Karpas-422 (cell line): ENCODE measurements around the gene RPL10. TPM values are rescaled to one million over a fixed set of nuclear protein-coding genes. Genes with fewer than 3 reads are reported as not detected.
A peak's percentile ranks its signal among the peaks of the same experiment; 100 is the strongest.

ENCODE experiments used
- DNase-seq: peaks from one replicate; pipeline ENCODE4 v3.0.0-alpha.2; 2015
- H2AFZ ChIP-seq: fragments of 200-600 bp; sonication (generic); 2 replicates; pipeline ENCODE4 v1.6.1; 2014; ENCODE audit warnings: antibody characterized with exemption, low read length, mixed read lengths
- H3K27ac ChIP-seq: fragments of 200-600 bp; sonication (generic); 2 replicates; pipeline ENCODE4 v1.5.1; 2014; ENCODE audit warnings: mild to moderate bottlenecking, low read length, moderate library complexity
- H3K27me3 ChIP-seq: fragments of 200-600 bp; sonication (generic); 2 replicates; pipeline ENCODE4 v1.6.1; 2014; ENCODE audit warnings: low read length, mixed read lengths
- H3K36me3 ChIP-seq: fragments of 200-600 bp; sonication (generic); 2 replicates; pipeline ENCODE4 v1.6.1; 2014; ENCODE audit warnings: low read length, mixed read lengths; ENCODE audit not compliant: insufficient read depth
- H3K4me1 ChIP-seq: fragments of 200-600 bp; sonication (generic); 2 replicates; pipeline ENCODE4 v1.6.1; 2014; ENCODE audit warnings: mild to moderate bottlenecking, low read length, mixed read lengths
- H3K4me2 ChIP-seq: fragments of 200-600 bp; sonication (generic); 2 replicates; pipeline ENCODE4 v1.6.1; 2014; ENCODE audit warnings: low read length, low read depth, mild to moderate bottlenecking; ENCODE audit not compliant: poor library complexity, severe bottlenecking
- H3K4me3 ChIP-seq: fragments of 200-600 bp; sonication (generic); 2 replicates; pipeline ENCODE4 v1.5.1; 2014; ENCODE audit warnings: mild to moderate bottlenecking, antibody characterized with exemption, low read length, mixed read lengths
- H3K79me2 ChIP-seq: fragments of 200-600 bp; sonication (generic); 2 replicates; pipeline ENCODE4 v1.6.1; 2014; ENCODE audit warnings: mild to moderate bottlenecking, low read length, mixed read lengths
- H3K9ac ChIP-seq: fragments of 200-600 bp; sonication (generic); 2 replicates; pipeline ENCODE4 v1.6.0; 2014; ENCODE audit warnings: low read length
- H3K9me2 ChIP-seq: fragments of 200-600 bp; sonication (generic), shearing (Covaris generic); replicated peaks from 2 replicates; pipeline ENCODE4 v1.6.0; 2014; ENCODE audit warnings: mild to moderate bottlenecking, low read length, moderate library complexity; ENCODE audit not compliant: insufficient read depth
- H3K9me3 ChIP-seq: fragments of 300-700, 200-600 bp; sonication (generic); 2 replicates; pipeline ENCODE4 v1.6.1; 2014; ENCODE audit warnings: low read length, mixed read lengths
- H4K20me1 ChIP-seq: fragments of 200-600 bp; sonication (generic); 2 replicates; pipeline ENCODE4 v1.6.1; 2014; ENCODE audit warnings: mild to moderate bottlenecking, antibody characterized with exemption, low read length, low read depth; ENCODE audit not compliant: insufficient read depth
- total RNA-seq: library from RNA; depleted of rRNA; stranded (reverse); fragments of >200 nt; shearing (Covaris generic); gene quantifications from 2 replicates; pipeline ENCODE4 v1.2.3, GENCODE V29; 2014; ENCODE audit warnings: low replicate concordance

The RPL10 gene
- total RNA-seq, 1 experiment from 2014 or later = 4,432 TPM

GRCh38 chrX:154404625-154405192 is 6.5 kb downstream of the RPL10 start:
- Histone ChIP-seq H4K20me1 (no peaks in the 10 kb centered on the region), H3K9me2 (no peaks in the 10 kb centered on the region), H3K36me3 (peaks cover 5% of the 10 kb centered on the region), H3K27ac (no peak overlapping the region), H3K4me3 (no peak overlapping the region), H3K9me3 (no peaks in the 10 kb centered on the region), H3K9ac (no peak overlapping the region), H3K27me3 (no peaks in the 10 kb centered on the region), H3K4me1 (peaks cover 3% of the 10 kb centered on the region), H2AFZ (no peak overlapping the region), H3K79me2 (no peaks in the 10 kb centered on the region), H3K4me2 (no peak overlapping the region)
- DNase-seq = no peak

- H3K36me3 ChIP-seq = no peaks in the 10 kb centered on the region
- H3K4me3 ChIP-seq = no peak overlapping the region
- peaks cover 11% of the 10 kb centered on the region for H3K4me1 ChIP-seq
- no peaks in the 10 kb centered on the region for H3K27me3 ChIP-seq
- H3K9ac ChIP-seq = no peak overlapping the region
- no peak overlapping the region for H3K27ac ChIP-seq
- DNase-seq = no peak
- no peaks in the 10 kb centered on the region for H3K9me2 ChIP-seq
- peaks cover 4% of the 10 kb centered on the region for H3K79me2 ChIP-seq
- H3K9me3 ChIP-seq = no peaks in the 10 kb centered on the region
- H3K4me2 ChIP-seq = no peak overlapping the region
- no peaks in the 10 kb centered on the region for H4K20me1 ChIP-seq
- H2AFZ ChIP-seq = no peak overlapping the region
Measured at GRCh38 chrX:154408659-154409221, 10.6 kb downstream of the RPL10 start.

- peaks cover 4% of the 10 kb centered on the region for H3K79me2 ChIP-seq
- no peak within 1 kb of the TSS for H2AFZ ChIP-seq
- H4K20me1 ChIP-seq = no peaks in the 10 kb centered on the region
- H3K4me2 ChIP-seq = no peak within 1 kb of the TSS
- H3K9me3 ChIP-seq = no peaks in the 10 kb centered on the region
- H3K36me3 ChIP-seq = no peaks in the 10 kb centered on the region
- no peak within 1 kb of the TSS for H3K9ac ChIP-seq
- peaks cover 11% of the 10 kb centered on the region for H3K4me1 ChIP-seq
- no peaks in the 10 kb centered on the region for H3K9me2 ChIP-seq
- DNase-seq = no peak
- H3K27ac ChIP-seq = no peak within 1 kb of the TSS
- H3K27me3 ChIP-seq = no peaks in the 10 kb centered on the region
- no peak within 1 kb of the TSS for H3K4me3 ChIP-seq
Measured at GRCh38 chrX:154409222-154409871, 11.2 kb downstream of the RPL10 start, which contains the start of gene DNASE1L1. Gene DNASE1L1, minus strand, starts transcription at chrX:154409254. Its CDS starts 3,686 bp downstream, at chrX:154405568.

GRCh38 chrX:154411981-154412340 is 13.8 kb downstream of the RPL10 start:
- H3K4me1 ChIP-seq = peaks cover 11% of the 10 kb centered on the region

GRCh38 chrX:154412468-154412867 is 14.3 kb downstream of the RPL10 start:
- H2AFZ ChIP-seq = no peak overlapping the region
- peak overlapping the region; percentile 91 for H3K4me2 ChIP-seq
- peak; percentile 51 for DNase-seq
- H3K27me3 ChIP-seq = no peaks in the 10 kb centered on the region
- H3K9me2 ChIP-seq = no peaks in the 10 kb centered on the region
- no peaks in the 10 kb centered on the region for H3K9me3 ChIP-seq
- H4K20me1 ChIP-seq = no peaks in the 10 kb centered on the region
- H3K79me2 ChIP-seq = peaks cover 4% of the 10 kb centered on the region
- peak overlapping the region; percentile 84 for H3K4me3 ChIP-seq
- H3K9ac ChIP-seq = peak overlapping the region; percentile 89
- peaks cover 11% of the 10 kb centered on the region for H3K4me1 ChIP-seq
- no peaks in the 10 kb centered on the region for H3K36me3 ChIP-seq
- peak overlapping the region; percentile 79 for H3K27ac ChIP-seq

More at GRCh38 chrX:154411981-154412340, 13.8 kb downstream of the RPL10 start:
- no peaks in the 10 kb centered on the region for H3K9me3 ChIP-seq
- peak overlapping the region; percentile 89 for H3K9ac ChIP-seq
- no peaks in the 10 kb centered on the region for H3K9me2 ChIP-seq
- peak overlapping the region; percentile 84 for H3K4me3 ChIP-seq
- H3K36me3 ChIP-seq = no peaks in the 10 kb centered on the region
- DNase-seq = peak; percentile 82
- H2AFZ ChIP-seq = no peak overlapping the region
- H3K79me2 ChIP-seq = peaks cover 4% of the 10 kb centered on the region
- peak overlapping the region; percentile 91 for H3K4me2 ChIP-seq
- H4K20me1 ChIP-seq = no peaks in the 10 kb centered on the region
- H3K27ac ChIP-seq = peak overlapping the region; percentile 79
- no peaks in the 10 kb centered on the region for H3K27me3 ChIP-seq

GRCh38 chrX:154413142-154413541 is 15.0 kb downstream of the RPL10 start:
- H3K4me3 ChIP-seq = no peak overlapping the region
- peaks cover 4% of the 10 kb centered on the region for H3K79me2 ChIP-seq
- DNase-seq = no peak
- no peaks in the 10 kb centered on the region for H4K20me1 ChIP-seq
- H3K9me2 ChIP-seq = no peaks in the 10 kb centered on the region
- no peak overlapping the region for H3K27ac ChIP-seq
- H3K27me3 ChIP-seq = no peaks in the 10 kb centered on the region
- no peak overlapping the region for H2AFZ ChIP-seq
- H3K4me1 ChIP-seq = peaks cover 11% of the 10 kb centered on the region
- peak overlapping the region; percentile 91 for H3K4me2 ChIP-seq
- no peaks in the 10 kb centered on the region for H3K9me3 ChIP-seq
- no peaks in the 10 kb centered on the region for H3K36me3 ChIP-seq
- peak overlapping the region; percentile 89; the same call in 1 of the 2 replicates for H3K9ac ChIP-seq

- Histone ChIP-seq H3K9me3 (no peaks in the 10 kb centered on the region), H4K20me1 (no peaks in the 10 kb centered on the region), H3K4me3 (no peak overlapping the region), H3K27me3 (no peaks in the 10 kb centered on the region), H3K36me3 (no peaks in the 10 kb centered on the region), H3K9me2 (no peaks in the 10 kb centered on the region), H2AFZ (no peak overlapping the region), H3K4me2 (no peak overlapping the region), H3K9ac (no peak overlapping the region), H3K4me1 (peaks cover 10% of the 10 kb centered on the region), H3K79me2 (peaks cover 3% of the 10 kb centered on the region), H3K27ac (no peak overlapping the region)
- DNase-seq = no peak
Measured at GRCh38 chrX:154417157-154417556, 19.0 kb downstream of the RPL10 start.

GRCh38 chrX:154419189-154419588 is 21.0 kb downstream of the RPL10 start:
- Histone ChIP-seq H3K9ac (no peak overlapping the region), H3K4me2 (no peak overlapping the region), H3K9me2 (no peaks in the 10 kb centered on the region), H3K79me2 (no peaks in the 10 kb centered on the region), H3K4me3 (no peak overlapping the region), H3K4me1 (no peaks in the 10 kb centered on the region), H4K20me1 (no peaks in the 10 kb centered on the region), H3K36me3 (no peaks in the 10 kb centered on the region), H3K27me3 (no peaks in the 10 kb centered on the region), H3K27ac (no peak overlapping the region), H2AFZ (no peak overlapping the region), H3K9me3 (no peaks in the 10 kb centered on the region)
- no peak for DNase-seq
